ENCODE data around the gene KCTD5. TPM values are rescaled to one million over a fixed set of nuclear protein-coding genes. Genes with fewer than 3 reads are reported as not detected.

Gene KCTD5
- total RNA-seq, 2 donors from 2014 or later: 42.2 to 79.1 TPM

DNA sequence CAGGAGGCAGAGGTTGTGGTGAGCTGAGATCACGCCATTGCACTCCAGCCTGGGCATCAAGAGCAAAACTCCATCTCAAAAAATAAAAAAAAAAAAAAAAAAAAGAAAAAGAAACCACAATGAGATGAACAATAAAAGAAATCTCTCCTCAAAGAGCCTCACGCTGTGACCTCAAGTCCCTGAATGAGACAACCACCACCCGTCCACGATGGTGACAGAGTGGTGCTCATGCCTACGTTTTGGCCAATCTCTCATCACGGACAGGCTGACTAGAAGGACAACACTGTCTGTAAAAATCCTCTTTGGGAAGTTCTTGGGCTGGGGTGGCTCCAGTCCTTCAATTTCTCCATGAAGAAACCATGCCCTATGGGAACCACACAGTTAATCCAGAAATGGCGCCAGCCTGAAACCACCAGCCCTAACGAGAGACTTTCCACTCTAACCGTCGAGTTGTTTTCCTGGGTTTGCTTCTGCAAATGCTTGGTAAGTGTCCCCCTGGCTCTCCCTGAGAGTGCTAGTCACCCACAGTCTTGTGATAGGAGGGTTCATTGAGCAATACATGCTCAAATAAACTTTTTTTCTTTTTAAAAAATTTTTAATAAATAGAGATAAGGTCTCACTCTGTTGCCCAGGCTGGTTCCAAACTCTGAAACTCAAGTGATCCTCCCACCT, 52.7 kb downstream of the KCTD5 start:
- Mint-ChIP-seq H3K9me3 (no peaks in the 10 kb centered on the region), H3K4me3 (no peak overlapping the region), H3K4me1 (no peaks in the 10 kb centered on the region), H3K27ac (no peak overlapping the region), H3K27me3 (no peaks in the 10 kb centered on the region), H3K36me3 (ENCODE audit: low read depth) (no peaks in the 10 kb centered on the region)
- ATAC-seq (replicated peaks): peak; percentile 78

DNA sequence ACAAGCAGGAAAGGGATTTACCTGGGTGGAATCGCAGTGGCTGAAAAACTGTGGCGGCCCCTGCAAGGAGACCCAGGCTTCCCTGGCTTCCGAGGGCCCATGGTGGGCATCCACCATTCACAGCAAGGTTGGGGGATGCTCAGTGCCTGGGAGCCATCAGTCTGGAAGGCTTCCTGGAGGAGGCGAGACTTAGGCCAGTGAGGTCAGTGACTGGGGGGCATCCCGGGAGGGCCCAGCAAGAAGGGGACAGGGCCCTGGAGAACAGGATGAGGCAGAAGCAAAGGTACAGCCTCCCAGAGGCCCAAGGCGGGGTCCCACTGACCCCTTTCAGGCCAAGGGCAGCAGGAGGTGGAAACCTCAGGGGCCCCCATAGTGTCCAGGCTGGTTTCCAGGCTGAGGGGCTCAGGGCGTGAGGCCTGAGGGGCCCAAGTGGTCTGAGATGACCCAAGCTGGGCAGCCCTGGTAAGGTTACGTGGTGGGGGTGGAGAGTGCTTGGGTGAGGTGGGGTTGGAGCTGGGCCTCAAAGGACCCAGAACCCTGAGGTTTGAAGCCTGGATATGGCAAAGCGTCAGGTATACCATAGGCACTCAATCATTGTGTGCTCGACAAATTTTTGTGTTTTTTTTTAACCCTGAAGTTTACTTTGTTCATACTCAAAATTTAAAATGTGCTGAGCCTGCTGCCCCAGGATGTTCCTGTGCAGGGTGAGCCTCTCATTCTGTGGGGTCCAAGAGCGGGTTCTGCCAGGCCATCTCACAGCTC, 54.3 kb downstream of the KCTD5 start:
- Mint-ChIP-seq H3K4me3 (no peak overlapping the region), H3K27ac (no peak overlapping the region), H3K36me3 (ENCODE audit: low read depth) (no peaks in the 10 kb centered on the region), H3K9me3 (no peaks in the 10 kb centered on the region), H3K27me3 (no peaks in the 10 kb centered on the region), H3K4me1 (no peaks in the 10 kb centered on the region)
- ATAC-seq (replicated peaks): no peak

DNA sequence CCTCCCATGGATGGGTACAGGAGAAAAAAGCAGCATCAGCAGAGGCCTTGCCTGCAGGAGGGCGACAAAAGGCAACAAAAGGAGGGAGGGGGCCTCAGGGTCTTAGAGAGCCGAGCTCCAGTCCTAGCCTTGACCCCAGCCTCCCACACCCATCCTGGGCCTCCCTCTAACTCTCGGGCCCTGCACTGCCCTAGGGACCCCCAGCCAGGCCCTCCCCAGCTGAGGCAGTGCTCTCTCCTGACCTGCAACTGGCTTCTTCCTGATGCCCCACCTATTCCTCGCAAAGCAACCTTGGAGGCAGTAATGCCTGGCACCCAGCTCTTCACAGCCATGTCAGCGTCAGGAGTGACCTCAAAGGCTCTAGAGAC, 54.9 kb downstream of the KCTD5 start:
- H3K36me3 Mint-ChIP-seq (ENCODE audit: low read depth): no peaks in the 10 kb centered on the region
- H3K4me1 Mint-ChIP-seq: no peaks in the 10 kb centered on the region
- no peak overlapping the region for H3K4me3 Mint-ChIP-seq
- H3K27ac Mint-ChIP-seq: no peak overlapping the region
- no peak for ATAC-seq (replicated peaks)
- no peaks in the 10 kb centered on the region for H3K27me3 Mint-ChIP-seq
- no peaks in the 10 kb centered on the region for H3K9me3 Mint-ChIP-seq

DNA sequence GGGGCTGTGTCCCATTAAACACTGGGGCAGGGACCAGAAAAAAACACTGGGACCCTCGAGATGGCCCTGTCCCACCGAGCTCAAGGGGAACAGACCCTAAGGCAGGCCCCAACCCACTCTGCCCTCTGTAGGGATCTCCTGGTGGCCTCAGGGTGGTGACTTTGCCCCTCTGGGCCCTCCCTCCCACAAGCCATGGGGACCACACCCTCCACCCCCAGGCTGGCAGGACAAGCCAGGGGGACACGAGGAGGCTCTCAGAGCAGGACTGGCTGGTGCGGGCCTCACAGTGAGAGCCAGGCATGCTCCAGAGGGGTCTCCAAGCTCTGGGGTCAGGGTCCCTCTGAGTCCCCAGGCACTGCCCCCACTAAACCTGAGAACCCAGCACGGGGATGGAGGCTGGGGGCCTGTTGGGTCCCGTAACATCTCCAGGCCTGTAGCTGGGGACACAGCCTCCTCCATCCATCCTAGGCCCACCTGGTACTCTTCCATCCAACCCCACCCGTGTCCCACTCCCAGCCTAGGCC, 55.6 kb downstream of the KCTD5 start:
- ATAC-seq (replicated peaks): no peak
- Mint-ChIP-seq H3K27ac (no peak overlapping the region), H3K27me3 (no peaks in the 10 kb centered on the region), H3K36me3 (ENCODE audit: low read depth) (no peaks in the 10 kb centered on the region), H3K4me1 (no peaks in the 10 kb centered on the region), H3K9me3 (no peaks in the 10 kb centered on the region), H3K4me3 (no peak overlapping the region)

DNA sequence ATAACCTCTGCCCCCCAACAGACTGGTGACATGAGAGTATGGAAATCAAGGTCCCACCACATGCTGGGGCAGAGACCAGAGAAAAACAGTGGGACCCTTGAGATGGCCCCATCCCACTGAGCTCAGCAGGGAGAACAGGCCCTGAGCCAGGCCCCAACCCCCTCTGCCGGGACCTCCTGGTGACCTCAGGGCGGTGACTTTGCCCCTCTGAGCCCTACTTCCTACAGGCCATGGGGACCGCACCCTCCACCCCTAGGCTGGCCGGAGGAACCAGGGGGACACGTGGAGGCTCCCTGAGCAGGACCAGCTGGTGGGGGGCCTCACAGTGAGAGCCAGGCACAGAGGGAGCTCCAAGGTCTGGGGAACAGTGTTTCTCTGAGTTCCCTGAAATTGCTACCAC, 56.3 kb downstream of the KCTD5 start:
- no peaks in the 10 kb centered on the region for H3K4me1 Mint-ChIP-seq
- no peaks in the 10 kb centered on the region for H3K27me3 Mint-ChIP-seq
- H3K9me3 Mint-ChIP-seq: no peaks in the 10 kb centered on the region
- ATAC-seq (replicated peaks): no peak
- no peak overlapping the region for H3K27ac Mint-ChIP-seq
- H3K36me3 Mint-ChIP-seq (ENCODE audit: low read depth): no peaks in the 10 kb centered on the region
- H3K4me3 Mint-ChIP-seq: no peak overlapping the region

DNA sequence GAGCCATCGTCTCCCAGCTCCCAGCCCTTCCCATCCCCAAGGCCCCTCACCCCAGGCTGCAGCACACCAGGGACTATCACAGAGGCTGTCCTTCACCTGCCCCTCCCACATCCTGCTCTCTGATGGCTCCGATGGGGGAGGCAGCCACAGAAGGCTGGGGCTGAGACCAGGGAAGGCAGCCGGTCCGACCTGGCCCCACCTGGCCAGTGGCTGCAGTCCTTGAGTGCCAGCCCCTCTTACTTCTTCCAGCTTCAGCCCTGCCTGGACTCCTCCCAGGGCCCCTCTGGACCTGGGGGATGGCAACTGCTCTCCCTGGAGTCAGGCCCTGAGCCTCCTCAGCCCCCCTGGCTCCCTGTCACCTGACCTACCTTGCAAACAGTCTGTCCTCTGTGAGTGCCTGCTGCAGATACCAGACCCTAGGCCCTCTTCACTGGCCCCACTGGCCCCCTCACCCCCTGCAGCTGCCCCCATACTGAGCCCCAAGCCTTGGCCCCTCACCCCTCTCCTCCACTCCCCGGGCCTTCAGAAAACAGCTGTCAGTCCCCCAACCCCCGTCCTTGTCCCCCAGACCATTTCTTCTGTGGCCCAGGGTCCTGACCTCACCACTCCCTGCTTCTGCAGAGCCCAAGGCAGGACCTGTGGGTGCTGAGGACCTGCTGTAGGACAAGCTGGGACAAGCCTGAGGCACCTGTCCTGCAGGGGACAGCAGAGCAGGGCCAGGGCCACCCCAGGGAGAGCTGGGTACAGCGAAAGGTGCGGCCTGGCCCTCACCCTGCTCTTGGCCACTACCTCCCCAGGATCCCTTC, 57.5 kb downstream of the KCTD5 start:
- no peaks in the 10 kb centered on the region for H3K27me3 Mint-ChIP-seq
- no peaks in the 10 kb centered on the region for H3K9me3 Mint-ChIP-seq
- peak overlapping the region; percentile 52 for H3K27ac Mint-ChIP-seq

DNA sequence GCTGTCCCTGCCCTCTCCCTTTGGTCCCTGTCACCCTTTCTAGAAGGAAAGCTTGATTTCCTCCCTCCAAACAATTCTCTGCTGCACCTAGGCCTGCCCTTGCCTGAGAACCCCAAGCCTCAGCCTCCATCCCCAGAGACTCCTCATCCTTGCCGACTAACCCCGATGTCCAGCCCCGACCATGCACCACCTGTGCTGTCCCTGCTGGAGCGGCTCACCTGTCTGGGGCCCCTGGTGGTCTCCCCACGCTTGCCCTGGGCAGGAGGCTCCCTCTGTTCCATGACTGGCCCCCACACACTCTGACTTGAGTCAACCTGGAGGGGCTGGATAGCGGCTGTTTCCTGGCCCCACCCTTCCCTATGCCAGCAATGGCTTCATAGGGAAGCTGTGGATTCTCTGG, 58.2 kb downstream of the KCTD5 start:
- Mint-ChIP-seq H3K4me3 (no peak overlapping the region), H3K27me3 (no peaks in the 10 kb centered on the region), H3K9me3 (no peaks in the 10 kb centered on the region), H3K4me1 (no peaks in the 10 kb centered on the region), H3K36me3 (ENCODE audit: low read depth) (no peaks in the 10 kb centered on the region), H3K27ac (peak overlapping the region; percentile 52)
- no peak for ATAC-seq (replicated peaks)

More for the DNA sequence above, 57.5 kb downstream of the KCTD5 start:
- Mint-ChIP-seq H3K4me1 (no peaks in the 10 kb centered on the region), H3K36me3 (ENCODE audit: low read depth) (no peaks in the 10 kb centered on the region), H3K4me3 (no peak overlapping the region)
- no peak for ATAC-seq (replicated peaks)

DNA sequence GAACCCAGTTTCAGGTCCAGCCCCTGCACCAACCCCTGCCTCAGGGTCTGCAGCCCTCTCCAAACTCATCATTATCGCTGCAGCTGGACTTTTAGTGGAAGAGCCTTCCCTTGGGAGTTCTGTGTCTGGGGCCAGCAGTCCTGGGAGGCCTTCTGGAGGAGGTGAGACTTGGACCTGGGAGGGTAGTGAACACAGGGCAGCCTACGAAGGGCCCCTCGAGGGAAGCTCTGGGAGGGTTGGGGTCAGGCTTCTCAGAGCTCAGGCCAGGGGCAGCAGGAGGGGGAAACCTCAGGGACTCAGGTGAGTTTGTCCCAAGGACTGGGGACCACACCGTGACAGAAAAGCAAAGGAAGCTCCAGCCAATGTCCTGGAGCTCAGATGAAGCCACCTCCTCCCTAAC, 58.8 kb downstream of the KCTD5 start:
- Mint-ChIP-seq H3K9me3 (no peaks in the 10 kb centered on the region), H3K4me1 (no peaks in the 10 kb centered on the region), H3K27ac (peak overlapping the region; percentile 52), H3K27me3 (no peaks in the 10 kb centered on the region), H3K4me3 (no peak overlapping the region), H3K36me3 (ENCODE audit: low read depth) (no peaks in the 10 kb centered on the region)
- no peak for ATAC-seq (replicated peaks)

DNA sequence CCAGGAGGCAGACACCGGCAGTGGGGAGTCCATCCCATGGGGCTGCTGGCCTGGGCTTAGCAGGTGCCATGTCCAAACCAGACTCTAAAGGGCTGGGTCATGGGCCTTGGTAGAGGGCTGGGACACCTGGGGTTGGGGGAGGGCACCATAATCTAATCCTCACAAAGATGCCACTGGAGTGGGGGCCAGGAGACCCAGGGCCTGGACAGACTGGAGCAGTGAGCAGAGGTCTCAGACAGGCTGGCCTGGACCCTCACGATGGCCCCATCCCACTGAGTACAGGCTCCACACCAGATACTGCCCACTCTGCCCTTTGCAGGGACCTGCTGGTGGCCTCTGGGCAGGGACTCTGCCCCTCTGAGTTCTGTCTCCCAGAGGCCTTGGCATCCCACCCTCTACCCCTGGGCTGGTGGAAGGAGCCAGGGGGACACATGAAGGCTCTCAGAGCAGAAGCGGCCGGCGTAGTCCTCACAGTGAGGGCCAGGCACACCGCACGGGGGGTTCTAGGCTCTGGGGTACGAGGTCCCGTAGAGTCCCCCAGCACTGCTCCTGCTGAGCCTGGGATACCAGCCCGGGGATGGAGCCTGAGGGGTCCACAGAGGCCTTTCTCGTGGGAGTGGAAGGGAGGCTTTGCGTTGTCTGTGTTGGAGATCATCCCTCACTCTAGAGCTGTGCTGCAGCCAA, 60.1 kb downstream of the KCTD5 start:
- ATAC-seq (replicated peaks): no peak
- Mint-ChIP-seq H3K4me3 (no peak overlapping the region), H3K27me3 (no peaks in the 10 kb centered on the region)

DNA sequence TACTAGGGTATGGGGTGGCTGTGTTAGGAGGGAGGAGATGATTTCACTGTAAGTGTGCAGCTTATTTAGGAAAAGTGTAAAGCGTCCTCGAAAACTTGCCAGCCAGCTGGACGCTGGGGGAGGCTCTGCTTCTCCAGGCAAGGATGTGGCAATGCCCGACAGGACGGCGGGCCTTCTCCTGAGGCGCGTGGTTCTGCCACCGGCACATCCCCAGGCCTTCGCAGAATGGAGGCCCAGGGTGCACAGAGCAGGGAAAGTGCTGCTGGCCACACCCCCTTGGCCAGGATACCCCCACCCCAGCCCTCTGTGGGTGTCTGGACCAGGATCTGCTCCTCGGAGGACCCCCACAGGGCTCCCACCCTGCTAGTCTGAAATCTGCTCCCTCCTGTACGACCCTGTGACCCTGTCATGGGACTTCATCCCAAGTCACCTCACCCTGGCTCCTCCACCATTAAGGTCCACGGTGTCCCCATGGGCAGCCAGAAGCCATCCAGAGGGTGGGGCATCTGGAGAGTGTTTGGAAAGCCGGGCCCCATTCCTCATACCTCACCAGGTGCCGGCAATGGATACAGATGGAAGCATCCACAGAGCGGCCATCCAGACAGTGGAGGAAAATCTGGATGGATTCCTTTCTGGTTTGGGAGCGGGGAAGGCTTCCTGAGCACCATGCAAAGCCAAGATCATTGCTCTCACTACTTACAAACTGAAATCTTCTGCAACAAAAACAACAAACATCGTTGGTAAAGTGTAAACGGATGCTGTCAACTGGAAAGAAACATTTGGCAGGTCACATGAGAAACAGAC, 60.9 kb downstream of the KCTD5 start:
- H3K36me3 Mint-ChIP-seq (ENCODE audit: low read depth): no peaks in the 10 kb centered on the region
- no peaks in the 10 kb centered on the region for H3K27me3 Mint-ChIP-seq
- H3K4me3 Mint-ChIP-seq: no peak overlapping the region
- H3K9me3 Mint-ChIP-seq: no peaks in the 10 kb centered on the region
- H3K4me1 Mint-ChIP-seq: no peaks in the 10 kb centered on the region
- H3K27ac Mint-ChIP-seq: no peak overlapping the region
- ATAC-seq (replicated peaks): no peak

More for the DNA sequence above, 60.1 kb downstream of the KCTD5 start:
- Mint-ChIP-seq H3K9me3 (no peaks in the 10 kb centered on the region), H3K36me3 (ENCODE audit: low read depth) (no peaks in the 10 kb centered on the region), H3K27ac (no peak overlapping the region), H3K4me1 (no peaks in the 10 kb centered on the region)

DNA sequence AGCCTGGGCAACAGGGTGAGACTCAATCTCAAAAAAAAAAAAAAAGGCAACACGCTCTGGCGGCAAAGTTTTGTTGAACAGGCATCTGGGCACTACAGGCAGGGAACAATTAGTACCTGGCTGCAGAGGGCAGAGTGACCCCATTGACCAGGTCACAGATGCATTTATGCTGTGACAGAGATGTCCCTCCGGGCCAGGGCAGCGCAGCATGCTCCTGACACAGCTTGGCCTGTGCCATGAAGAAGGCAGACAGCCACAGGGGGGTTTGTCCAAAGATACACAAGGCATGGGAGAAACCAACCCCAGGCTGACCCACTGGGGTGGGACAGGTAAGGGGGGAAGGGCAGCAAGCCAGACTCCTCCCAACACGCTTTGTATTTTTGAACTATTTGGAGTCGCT, 62.4 kb downstream of the KCTD5 start:
- Mint-ChIP-seq H3K9me3 (no peaks in the 10 kb centered on the region), H3K27me3 (no peaks in the 10 kb centered on the region), H3K36me3 (ENCODE audit: low read depth) (no peaks in the 10 kb centered on the region), H3K4me1 (no peaks in the 10 kb centered on the region), H3K27ac (no peak overlapping the region), H3K4me3 (no peak overlapping the region)
- no peak for ATAC-seq (replicated peaks)

DNA sequence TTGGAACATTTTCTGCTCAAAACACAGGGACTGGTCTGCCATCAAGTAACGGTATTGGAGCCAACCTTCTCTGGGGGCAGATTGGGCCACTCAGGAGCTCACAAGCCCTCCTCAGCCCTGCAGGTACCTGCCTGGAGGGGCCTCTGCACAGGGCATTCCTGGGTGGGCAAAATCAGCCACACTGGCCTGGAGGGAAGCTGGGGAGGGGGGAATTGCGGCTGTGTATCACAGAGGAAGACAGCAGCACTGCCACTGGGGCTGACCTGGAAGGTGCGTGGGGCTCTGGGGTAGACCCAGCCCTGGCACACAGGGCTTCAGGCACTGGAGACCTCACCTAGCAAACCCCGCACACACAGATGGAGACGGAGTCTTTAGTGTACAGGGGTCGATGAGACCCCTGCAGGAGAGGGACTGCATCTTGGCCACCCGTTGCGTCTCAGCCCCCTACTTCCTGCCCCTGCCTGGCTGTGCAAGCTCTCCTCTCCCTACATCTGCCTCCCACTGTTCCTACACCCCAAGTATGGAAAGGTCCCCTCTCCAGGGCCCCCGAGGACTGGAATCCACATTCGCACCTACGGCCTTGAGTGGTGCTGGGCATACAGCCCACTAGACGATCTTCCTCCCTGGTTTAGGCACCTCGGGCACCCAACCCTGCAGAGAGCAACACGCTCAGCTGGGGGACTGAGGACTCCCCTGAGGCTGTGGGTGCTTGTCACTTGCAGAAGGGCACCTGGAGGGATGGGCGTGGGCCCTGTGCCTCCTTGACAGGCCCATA, 63.0 kb downstream of the KCTD5 start:
- Mint-ChIP-seq H3K4me1 (no peaks in the 10 kb centered on the region), H3K9me3 (no peaks in the 10 kb centered on the region), H3K4me3 (no peak overlapping the region), H3K27me3 (no peaks in the 10 kb centered on the region), H3K36me3 (ENCODE audit: low read depth) (no peaks in the 10 kb centered on the region), H3K27ac (no peak overlapping the region)
- ATAC-seq (replicated peaks): no peak

DNA sequence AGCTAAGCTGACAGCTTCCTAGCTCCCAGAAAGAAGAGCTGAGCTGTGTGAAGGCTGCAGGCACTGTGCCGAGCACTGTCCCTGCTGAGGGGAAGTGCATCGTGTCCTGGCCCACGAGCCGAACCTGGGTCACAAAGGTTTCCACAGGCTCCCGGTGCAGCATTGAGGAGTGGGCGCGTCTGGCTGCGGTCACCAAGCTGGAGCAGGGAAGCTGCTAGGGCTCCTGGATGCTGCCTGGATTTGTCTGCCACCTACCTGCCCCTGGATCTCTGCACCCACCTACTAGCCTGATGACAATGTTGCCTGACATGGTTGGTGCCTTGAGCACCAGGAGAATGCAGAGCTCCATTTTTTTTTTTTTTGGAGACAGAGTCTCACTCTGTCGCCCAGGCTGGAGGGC, 63.6 kb downstream of the KCTD5 start:
- Mint-ChIP-seq H3K27ac (no peak overlapping the region), H3K9me3 (no peaks in the 10 kb centered on the region), H3K36me3 (ENCODE audit: low read depth) (peaks cover under 1% of the 10 kb centered on the region), H3K4me3 (no peak overlapping the region), H3K27me3 (no peaks in the 10 kb centered on the region), H3K4me1 (peaks cover under 1% of the 10 kb centered on the region)
- ATAC-seq (replicated peaks): no peak
